DND-41 (cell line): ENCODE measurements around the gene RNF212.

Source experiments
- ATAC-seq: fragments of 200-7000 bp; cut with Tn5 transposase; 3 replicates; pipeline ENCODE4 v1.9.1; 2021; ENCODE audit warnings: low read depth; ENCODE audit not compliant: insufficient read depth
- DNase-seq: peaks from one replicate; pipeline ENCODE4 v3.0.0-alpha.2; 2020
- H2AFZ ChIP-seq: 2 replicates; pipeline ENCODE4 v1.6.0; 2012; ENCODE audit warnings: low read depth, low read length
- H3K27ac ChIP-seq: 2 replicates; pipeline ENCODE4 v1.5.1; 2012; ENCODE audit warnings: low read length, inconsistent platforms
- H3K27me3 ChIP-seq: fragments of 200-600 bp; sonication (generic); 2 replicates; pipeline ENCODE4 v1.6.0; 2012; ENCODE audit warnings: low read length, mild to moderate bottlenecking, inconsistent platforms; ENCODE audit not compliant: insufficient read depth, poor library complexity
- H3K36me3 ChIP-seq: 2 replicates; pipeline ENCODE4 v1.5.1; 2012; ENCODE audit warnings: low read length, inconsistent platforms; ENCODE audit not compliant: insufficient read depth
- H3K4me1 ChIP-seq: 2 replicates; pipeline ENCODE4 v1.5.1; 2012; ENCODE audit warnings: mild to moderate bottlenecking, low read length; ENCODE audit not compliant: insufficient read depth
- H3K4me2 ChIP-seq: 2 replicates; pipeline ENCODE4 v1.6.0; 2012; ENCODE audit warnings: mild to moderate bottlenecking, moderate library complexity, low read length, inconsistent platforms; ENCODE audit not compliant: insufficient read depth
- H3K4me3 ChIP-seq, 2 experiments: fragments of 200-600 bp in 1 of 2; shearing (Covaris generic) in 1 of 2; 2 replicates each; pipeline ENCODE4 v1.5.1; 2012 to 2016; ENCODE audit warnings: inconsistent platforms in 2 of 2, low read length in 2 of 2, mild to moderate bottlenecking in 2 of 2, low read depth in 1 of 2, moderate library complexity in 1 of 2
- H3K79me2 ChIP-seq: 2 replicates; pipeline ENCODE4 v1.6.0; 2012; ENCODE audit warnings: low read length, inconsistent platforms; ENCODE audit not compliant: insufficient read depth
- H3K9ac ChIP-seq: 2 replicates; pipeline ENCODE4 v1.6.0; 2012; ENCODE audit warnings: low read depth, mild to moderate bottlenecking, inconsistent platforms, low read length, moderate library complexity
- H3K9me3 ChIP-seq: 2 replicates; pipeline ENCODE4 v1.5.1; 2012; ENCODE audit warnings: low read length, moderate library complexity, mild to moderate bottlenecking, inconsistent platforms; ENCODE audit not compliant: insufficient read depth, severe bottlenecking
- H4K20me1 ChIP-seq: 2 replicates; pipeline ENCODE4 v1.6.0; 2012; ENCODE audit warnings: low read length; ENCODE audit not compliant: insufficient read depth
- CTCF ChIP-seq: IDR thresholded peaks from 2 replicates; pipeline ENCODE4 v1.5.1; 2012; ENCODE audit warnings: borderline replicate concordance, low read length, moderate library complexity, mild to moderate bottlenecking; ENCODE audit not compliant: poor library complexity, severe bottlenecking; ENCODE audit errors: extremely low read depth
- EZH2 ChIP-seq: IDR thresholded peaks from 3 replicates; pipeline ENCODE4 v1.6.1; 2012; ENCODE audit warnings: borderline replicate concordance, low read depth, mild to moderate bottlenecking, moderate library complexity, low read length, inconsistent platforms; ENCODE audit not compliant: severe bottlenecking

RNF212 gene

DNA sequence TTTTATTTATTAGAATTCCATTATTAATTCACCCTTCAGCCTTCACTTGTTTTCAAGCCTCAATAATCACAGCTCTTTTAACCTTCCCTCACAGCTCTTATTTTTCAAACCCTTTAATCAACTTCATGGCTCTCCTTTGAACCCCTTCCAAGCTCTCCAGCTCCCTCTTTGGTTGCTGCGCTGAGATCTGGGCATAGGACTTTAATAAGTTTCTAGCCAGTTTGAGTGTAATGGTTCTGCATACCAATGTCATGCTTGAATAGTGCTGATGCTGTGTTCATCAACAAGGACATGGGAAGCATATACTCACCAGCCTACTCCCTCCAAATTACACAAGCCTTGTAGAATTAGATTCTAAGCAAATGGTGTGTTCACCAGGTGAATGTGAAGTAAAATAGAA, 3.5 kb upstream of the RNF212 start:
- Histone ChIP-seq H3K4me1 (no peaks in the 10 kb centered on the region), H3K27me3 (peaks cover 13% of the 10 kb centered on the region), H3K79me2 (no peaks in the 10 kb centered on the region), H3K27ac (no peak overlapping the region), H3K36me3 (no peaks in the 10 kb centered on the region), H2AFZ (no peak overlapping the region), H4K20me1 (no peaks in the 10 kb centered on the region), H3K9me3 (no peaks in the 10 kb centered on the region), H3K4me3 (no peak overlapping the region), H3K4me2 (no peak overlapping the region), H3K9ac (no peak overlapping the region)
- ATAC-seq = no peak
- no peak for DNase-seq
- TF ChIP-seq CTCF (no peak), EZH2 (no peak)

- no peaks in the 10 kb centered on the region for H4K20me1 ChIP-seq
- H3K9ac ChIP-seq = no peak overlapping the region
- peaks cover 13% of the 10 kb centered on the region for H3K27me3 ChIP-seq
- TF ChIP-seq CTCF = no peak
- TF ChIP-seq EZH2 = no peak
- no peak overlapping the region for H2AFZ ChIP-seq
- no peaks in the 10 kb centered on the region for H3K36me3 ChIP-seq
- no peaks in the 10 kb centered on the region for H3K4me1 ChIP-seq
- H3K9me3 ChIP-seq = no peaks in the 10 kb centered on the region
- no peak overlapping the region for H3K4me2 ChIP-seq
- no peak overlapping the region for H3K4me3 ChIP-seq
- DNase-seq (no peak), ATAC-seq (no peak)
- no peaks in the 10 kb centered on the region for H3K79me2 ChIP-seq
- H3K27ac ChIP-seq = no peak overlapping the region
These were observed 2.3 kb upstream of the RNF212 start for GRCh38 chr4:1115528-1116293.

DNA sequence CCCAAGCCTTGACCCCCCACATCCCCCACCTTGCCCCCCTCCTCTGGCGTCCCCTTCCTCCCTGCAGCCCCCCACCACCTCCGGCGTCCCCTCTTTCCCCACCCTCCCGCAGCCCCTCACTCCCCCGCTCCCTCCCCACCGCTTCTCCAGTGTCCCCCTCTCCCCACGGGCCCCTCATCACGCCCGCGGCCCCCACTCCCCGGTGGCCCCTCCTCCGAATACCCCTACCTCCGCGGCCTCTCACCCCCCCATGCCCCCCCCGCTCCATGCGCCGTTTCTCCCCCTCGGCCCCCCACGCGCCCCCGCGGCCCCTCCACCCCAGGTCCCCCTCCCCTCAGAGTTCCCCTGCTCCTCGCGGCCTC, 562 bp downstream of the RNF212 start:
- H3K9ac ChIP-seq = no peak overlapping the region
- H3K27me3 ChIP-seq = peaks cover 14% of the 10 kb centered on the region
- no peak overlapping the region for H3K4me2 ChIP-seq
- no peak overlapping the region for H2AFZ ChIP-seq
- no peaks in the 10 kb centered on the region for H4K20me1 ChIP-seq
- DNase-seq (no peak), ATAC-seq (no peak)
- no peaks in the 10 kb centered on the region for H3K4me1 ChIP-seq
- no peak overlapping the region for H3K27ac ChIP-seq
- H3K79me2 ChIP-seq = no peaks in the 10 kb centered on the region
- no peak overlapping the region for H3K4me3 ChIP-seq
- H3K9me3 ChIP-seq = no peaks in the 10 kb centered on the region
- no peaks in the 10 kb centered on the region for H3K36me3 ChIP-seq
- TF ChIP-seq EZH2 = no peak
- no peak for TF ChIP-seq CTCF
